ENCODE results near the gene SSH2. TPM values are rescaled to one million over a fixed set of nuclear protein-coding genes. Genes with fewer than 3 reads are reported as not detected.

SSH2 gene
- total RNA-seq, 1 donor: 77.5 TPM

DNA sequence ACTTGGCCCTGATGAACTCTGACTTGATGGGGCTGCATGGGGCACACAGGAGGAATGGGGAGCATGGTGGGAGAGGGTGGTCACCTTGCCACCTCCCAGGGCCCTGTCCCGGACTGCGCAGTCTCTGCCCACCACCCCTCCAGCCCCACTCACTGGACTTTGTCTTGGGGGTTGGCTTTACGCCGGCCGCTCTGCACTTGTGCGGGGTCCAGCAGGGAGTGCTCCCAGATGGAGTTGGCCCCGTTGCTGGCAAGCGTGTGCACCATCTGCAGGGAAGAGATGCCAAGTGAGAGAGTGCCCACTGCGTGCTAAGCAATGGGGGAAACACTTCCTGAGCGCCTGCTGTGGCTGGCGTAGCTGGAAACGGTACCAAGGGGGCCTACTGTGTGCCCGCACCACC lies 347.3 kb downstream of the SSH2 start:
- no peaks in the 10 kb centered on the region for H3K27me3 ChIP-seq (ENCODE audit: insufficient read depth, low read length)
- no peak overlapping the region for H3K4me3 ChIP-seq (ENCODE audit: low read length)
- H3K9me3 ChIP-seq (ENCODE audit: low read depth, low read length): no peaks in the 10 kb centered on the region
- peaks cover 43% of the 10 kb centered on the region for H3K4me1 ChIP-seq (ENCODE audit: insufficient read depth, low read length)

DNA sequence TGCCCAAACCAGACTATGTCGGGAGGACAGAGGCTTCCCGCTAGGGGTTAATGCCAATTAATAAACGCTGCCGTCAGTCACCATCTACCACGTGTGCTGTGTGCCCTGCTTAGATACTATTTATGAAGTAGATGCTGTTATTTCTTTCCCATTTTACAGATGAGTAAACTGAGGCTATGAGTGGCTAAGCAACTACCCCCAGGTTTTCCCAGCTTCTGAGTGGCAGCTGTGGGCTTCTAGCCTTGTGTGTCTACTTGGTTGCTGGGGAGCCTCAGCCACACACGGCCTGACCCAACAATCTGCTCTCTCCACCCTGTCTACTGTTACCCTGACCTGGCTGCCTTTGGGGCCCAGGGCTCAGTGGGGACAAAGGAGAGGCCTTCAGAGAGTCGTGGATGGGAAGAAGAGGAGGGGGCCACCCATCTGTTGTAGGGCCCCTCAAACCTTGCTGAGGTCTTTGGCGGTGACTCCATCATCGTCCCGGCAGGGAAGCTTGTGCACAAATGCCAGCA lies 347.7 kb downstream of the SSH2 start:
- H3K9me3 ChIP-seq (ENCODE audit: low read depth, low read length): no peaks in the 10 kb centered on the region

DNA sequence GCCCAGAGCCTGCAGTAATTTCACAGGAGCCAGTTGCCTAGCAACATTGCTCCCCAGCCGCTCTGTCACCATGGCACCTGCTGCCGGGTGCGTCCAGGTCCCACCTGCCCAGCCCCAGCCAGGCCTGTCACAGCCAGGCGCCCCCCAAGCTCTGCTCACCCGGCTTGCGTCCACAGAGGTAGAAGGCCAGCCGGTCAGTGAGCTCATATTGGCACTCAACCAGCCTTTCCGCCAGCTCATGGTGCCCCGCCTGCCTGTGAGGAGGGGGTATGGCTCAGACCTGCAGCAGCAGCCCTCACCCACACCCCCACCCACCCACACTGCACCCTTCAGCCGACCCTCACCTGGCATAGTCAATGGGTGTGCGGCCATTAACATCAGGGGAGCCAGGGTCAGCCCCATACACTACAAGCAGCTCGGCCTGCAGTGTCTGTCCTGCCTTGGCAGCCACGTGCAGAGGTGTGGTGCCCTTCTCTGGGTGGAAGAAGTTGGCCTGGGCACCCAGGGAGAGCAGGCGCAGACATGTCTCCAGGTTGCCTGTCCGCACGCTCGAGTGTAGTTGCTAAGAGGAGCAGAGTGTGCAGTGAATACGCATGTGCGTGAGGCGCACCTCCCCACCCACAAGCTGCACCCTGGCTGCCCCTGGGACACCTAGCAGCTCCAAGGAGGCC lies 348.3 kb downstream of the SSH2 start:
- H3K4me3 ChIP-seq (ENCODE audit: low read length): no peak overlapping the region
- H3K9me3 ChIP-seq (ENCODE audit: low read depth, low read length): no peaks in the 10 kb centered on the region
- H3K27me3 ChIP-seq (ENCODE audit: insufficient read depth, low read length): no peaks in the 10 kb centered on the region
- peaks cover 32% of the 10 kb centered on the region for H3K4me1 ChIP-seq (ENCODE audit: insufficient read depth, low read length)

More for the DNA sequence above, 347.7 kb downstream of the SSH2 start:
- Histone ChIP-seq H3K4me1 (ENCODE audit: insufficient read depth, low read length) (peaks cover 38% of the 10 kb centered on the region), H3K4me3 (ENCODE audit: low read length) (no peak overlapping the region), H3K27me3 (ENCODE audit: insufficient read depth, low read length) (no peaks in the 10 kb centered on the region)

DNA sequence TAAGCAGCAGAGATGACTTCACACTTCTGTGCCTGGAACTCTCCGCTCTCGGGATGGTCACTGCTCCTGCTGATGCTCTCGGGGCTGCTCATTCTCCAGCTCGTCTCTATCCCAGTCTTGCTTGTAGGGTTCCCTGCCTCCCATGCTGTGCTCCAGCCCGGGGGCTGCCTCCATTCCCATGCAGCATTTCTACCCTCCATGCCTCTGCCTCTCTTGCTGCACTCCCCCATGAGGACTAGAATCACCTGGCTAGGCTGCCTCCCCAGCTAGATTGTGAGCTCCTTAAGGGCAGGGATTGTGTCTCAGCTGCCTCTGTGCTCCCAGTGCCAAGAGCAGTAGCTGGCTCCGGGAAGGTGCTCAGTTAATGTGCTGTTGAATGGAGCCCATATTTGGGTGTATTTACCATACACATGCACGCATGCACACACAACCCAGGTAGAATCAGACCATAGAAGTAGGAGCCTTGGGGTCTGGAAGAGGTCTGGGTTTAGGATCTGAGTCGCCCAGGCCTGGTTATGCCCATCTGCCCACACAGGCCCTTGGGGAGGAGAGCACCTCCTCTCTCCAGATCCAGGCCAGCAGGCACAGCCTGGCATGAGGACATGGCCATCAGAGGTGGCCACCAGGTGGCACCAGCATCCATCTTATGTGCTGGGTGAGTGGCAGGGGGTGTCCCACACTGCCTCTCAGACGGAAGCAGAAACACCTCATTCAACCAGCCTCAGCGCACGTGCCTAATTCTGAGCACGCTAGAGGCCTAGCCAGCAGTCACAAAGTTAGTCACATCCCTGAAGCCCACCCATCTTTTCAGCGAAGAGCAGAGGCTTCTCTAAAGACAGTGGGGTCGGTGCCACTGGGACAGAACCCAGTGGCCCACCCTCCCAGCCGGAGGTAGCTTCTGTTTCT lies 349.9 kb downstream of the SSH2 start:
- H3K4me3 ChIP-seq (ENCODE audit: low read length): no peak overlapping the region
- H3K9me3 ChIP-seq (ENCODE audit: low read depth, low read length): no peaks in the 10 kb centered on the region
- no peaks in the 10 kb centered on the region for H3K27me3 ChIP-seq (ENCODE audit: insufficient read depth, low read length)
- peaks cover 16% of the 10 kb centered on the region for H3K4me1 ChIP-seq (ENCODE audit: insufficient read depth, low read length)

DNA sequence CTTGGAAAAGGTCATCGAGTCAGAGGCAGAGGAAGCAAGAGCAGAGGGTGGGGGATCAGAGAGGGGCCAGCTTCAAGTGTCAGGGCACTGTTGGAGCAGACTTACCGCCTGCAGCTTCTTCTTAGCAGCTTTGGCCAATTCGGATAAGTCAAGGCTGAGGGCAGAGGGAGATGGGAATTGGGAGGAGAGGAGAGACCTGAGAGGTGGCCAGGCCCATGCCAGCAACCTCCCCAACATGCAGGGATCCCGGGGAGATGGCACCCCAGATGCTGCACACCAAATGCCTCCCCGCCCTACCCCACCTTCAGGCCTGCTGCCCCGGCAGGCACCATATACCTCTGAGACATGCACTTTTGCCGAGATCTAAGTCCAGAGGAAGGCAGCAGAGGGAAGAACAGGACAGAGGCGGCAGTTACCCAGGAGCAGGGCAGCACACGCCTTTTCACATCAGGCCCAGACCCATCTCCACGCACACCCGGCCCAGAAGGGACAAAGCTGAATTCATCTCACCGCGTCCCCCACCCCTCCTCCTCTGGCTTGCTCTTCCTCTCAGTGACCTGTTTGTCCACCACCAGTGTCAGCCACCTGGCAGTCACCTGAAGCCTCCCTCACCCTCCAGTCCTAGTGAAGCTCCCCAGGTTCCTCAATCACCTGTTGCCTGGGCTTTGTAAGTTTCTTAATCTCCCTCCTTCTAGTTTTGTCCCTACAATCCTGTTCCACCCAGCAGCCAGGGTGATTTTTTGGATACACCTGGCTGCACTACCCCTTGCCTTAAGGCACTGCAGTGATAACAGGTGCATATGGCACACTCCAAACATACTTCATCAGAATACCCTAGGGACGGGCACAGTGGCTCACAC lies 351.2 kb downstream of the SSH2 start:
- H3K4me1 ChIP-seq (ENCODE audit: insufficient read depth, low read length): peaks cover 4% of the 10 kb centered on the region
- no peaks in the 10 kb centered on the region for H3K27me3 ChIP-seq (ENCODE audit: insufficient read depth, low read length)
- no peak overlapping the region for H3K4me3 ChIP-seq (ENCODE audit: low read length)
- H3K9me3 ChIP-seq (ENCODE audit: low read depth, low read length): no peaks in the 10 kb centered on the region

DNA sequence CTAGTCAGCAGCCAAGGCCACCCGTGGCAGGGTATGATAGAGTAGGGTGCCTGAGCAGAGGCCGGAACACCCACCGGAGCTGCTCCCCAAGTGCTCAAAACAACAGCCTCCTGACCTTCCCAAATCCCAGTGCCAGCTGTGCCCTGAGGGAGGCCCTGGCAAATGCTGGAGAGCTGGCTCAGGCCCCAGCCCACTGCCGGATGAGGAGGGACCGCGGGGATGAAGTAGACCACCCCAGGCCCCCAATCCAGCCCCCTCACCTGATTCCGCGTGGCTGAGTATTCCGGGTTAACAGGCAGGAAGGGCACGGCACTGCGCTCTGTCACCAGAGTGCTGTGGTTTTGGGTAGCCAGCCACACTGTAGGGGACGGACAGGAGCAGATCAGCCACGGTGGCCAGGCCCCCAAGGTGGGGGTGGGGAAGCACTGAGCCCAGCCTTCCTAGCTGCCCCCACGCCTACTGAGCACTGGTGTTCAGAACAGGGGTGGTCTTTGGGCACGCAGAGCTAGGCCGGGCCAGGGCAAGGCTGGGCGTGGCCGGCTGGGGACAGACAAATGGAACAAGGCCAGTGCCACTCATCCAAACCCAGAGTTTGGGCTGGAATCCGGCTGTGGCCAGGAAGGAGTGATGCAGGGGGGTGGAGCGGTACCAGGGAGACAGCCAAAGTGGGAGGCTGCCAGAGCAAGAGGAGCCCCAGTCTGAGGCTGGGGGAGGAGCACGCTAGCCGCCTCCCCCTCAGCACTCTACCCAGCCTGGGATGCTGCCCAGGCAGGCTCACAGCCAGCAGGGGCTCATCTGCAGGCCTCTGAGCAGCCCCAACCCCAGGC lies 352.4 kb downstream of the SSH2 start:
- Histone ChIP-seq H3K9me3 (ENCODE audit: low read depth, low read length) (no peaks in the 10 kb centered on the region), H3K27me3 (ENCODE audit: insufficient read depth, low read length) (no peaks in the 10 kb centered on the region), H3K4me1 (ENCODE audit: insufficient read depth, low read length) (peaks cover 11% of the 10 kb centered on the region), H3K4me3 (ENCODE audit: low read length) (no peak overlapping the region)

DNA sequence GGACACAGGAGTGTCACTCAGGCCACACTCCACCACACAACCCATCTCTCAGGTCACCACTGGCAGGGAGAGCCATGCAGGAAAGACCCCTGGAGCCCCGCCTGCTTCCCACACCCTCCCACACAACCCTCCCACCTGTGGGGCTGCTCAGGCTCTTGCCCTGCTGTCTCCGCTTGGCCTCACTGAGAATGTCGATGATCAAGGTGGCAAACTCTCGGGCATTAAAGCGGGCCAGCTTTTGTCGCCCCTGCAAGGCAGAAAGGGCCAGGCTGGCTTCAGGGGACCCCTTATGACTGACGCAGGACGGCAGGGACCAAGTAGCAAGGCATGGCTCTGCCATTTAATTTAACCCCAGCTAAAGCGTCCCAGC lies 353.0 kb downstream of the SSH2 start:
- H3K4me1 ChIP-seq (ENCODE audit: insufficient read depth, low read length): peaks cover 11% of the 10 kb centered on the region
- H3K4me3 ChIP-seq (ENCODE audit: low read length): no peak overlapping the region
- no peaks in the 10 kb centered on the region for H3K9me3 ChIP-seq (ENCODE audit: low read depth, low read length)
- H3K27me3 ChIP-seq (ENCODE audit: insufficient read depth, low read length): no peaks in the 10 kb centered on the region

DNA sequence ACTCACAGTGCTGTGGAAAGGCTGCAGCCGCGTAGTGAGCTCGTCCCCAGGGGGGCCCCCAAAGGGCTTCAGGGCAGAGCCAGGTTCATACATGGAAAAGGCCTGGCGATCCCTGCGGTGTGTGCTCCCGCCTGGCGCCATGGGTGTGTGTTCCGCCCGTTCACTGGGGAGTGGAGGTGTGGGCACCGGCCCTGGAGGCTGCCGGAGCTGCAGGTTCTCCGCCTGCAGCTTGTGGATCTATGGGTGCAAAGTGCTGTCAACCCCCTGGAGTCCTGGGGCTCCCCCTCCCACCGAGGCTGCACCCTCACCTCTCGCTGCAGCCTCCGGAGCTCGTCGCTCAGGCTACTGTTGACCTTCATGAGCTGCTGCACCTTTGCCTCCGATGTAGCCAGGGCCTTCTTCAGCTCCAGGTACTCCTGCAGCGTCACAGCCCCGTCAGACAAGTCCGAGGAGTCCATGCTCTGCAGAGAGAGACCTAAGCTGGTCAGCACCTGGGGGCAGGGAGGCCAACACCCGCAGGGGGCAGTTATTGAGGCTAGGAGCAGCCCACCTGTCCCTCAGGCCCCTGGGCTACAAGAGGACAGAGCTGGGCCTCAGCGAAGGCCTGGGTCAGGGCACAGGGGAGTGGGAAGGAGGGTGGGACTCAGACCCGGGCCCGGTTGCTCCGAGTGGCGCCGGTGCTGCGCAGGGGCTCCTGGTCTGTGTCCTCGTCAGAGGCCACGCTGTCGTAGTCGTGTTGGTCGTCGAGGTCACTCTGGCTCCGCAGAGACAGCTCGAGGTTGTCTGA lies 353.6 kb downstream of the SSH2 start:
- no peak overlapping the region for H3K4me3 ChIP-seq (ENCODE audit: low read length)
- no peaks in the 10 kb centered on the region for H3K27me3 ChIP-seq (ENCODE audit: insufficient read depth, low read length)
- H3K4me1 ChIP-seq (ENCODE audit: insufficient read depth, low read length): peaks cover 11% of the 10 kb centered on the region
- H3K9me3 ChIP-seq (ENCODE audit: low read depth, low read length): no peaks in the 10 kb centered on the region

Other genes with a start within 250 kb of the SSH2 start
- 0.52 TPM for gene EFCAB5, start 11.4 kb upstream of the SSH2 start, total RNA-seq
- gene NSRP1, start 186.6 kb upstream of the SSH2 start, total RNA-seq: 13.1 TPM